Cerebellar nuclear complex (tissue), 1 donor: ENCODE measurements around the gene ADAM11.

Source experiments
- DNase-seq, 2 experiments: peaks; one replicate each; lab custom pipeline; 2025; lab: John Stamatoyannopoulos, UW

ADAM11 gene

GRCh38 chr17:44775136-44775837 is 16.5 kb downstream of the ADAM11 start:
- peak; percentile 95 to 97 for DNase-seq

- no peak for DNase-seq
These were observed 17.2 kb downstream of the ADAM11 start for GRCh38 chr17:44775838-44776621.

GRCh38 chr17:44776628-44777393 is 18.0 kb downstream of the ADAM11 start:
- no peak for DNase-seq

- no peak for DNase-seq
These were observed 18.9 kb downstream of the ADAM11 start for GRCh38 chr17:44777394-44778348.

- DNase-seq = no peak
These were observed 19.9 kb downstream of the ADAM11 start for GRCh38 chr17:44778656-44779210.

GRCh38 chr17:44779211-44780025 is 20.6 kb downstream of the ADAM11 start:
- DNase-seq = peak in 1 of 2 experiments; percentile 37

GRCh38 chr17:44780161-44780560 is 21.4 kb downstream of the ADAM11 start:
- DNase-seq = no peak

- no peak for DNase-seq
These were observed 22.2 kb downstream of the ADAM11 start for GRCh38 chr17:44780845-44781480.

GRCh38 chr17:44781551-44782325 is 22.9 kb downstream of the ADAM11 start:
- DNase-seq = no peak

GRCh38 chr17:44782326-44782850 is 23.6 kb downstream of the ADAM11 start:
- DNase-seq = no peak

- peak in 1 of 2 experiments; percentile 24 for DNase-seq
These were observed 27.1 kb downstream of the ADAM11 start for GRCh38 chr17:44785921-44786320.

- DNase-seq = peak in 1 of 2 experiments; percentile 74
These were observed 27.8 kb downstream of the ADAM11 start for GRCh38 chr17:44786551-44787081.

GRCh38 chr17:44787271-44787940 is 28.6 kb downstream of the ADAM11 start:
- DNase-seq = peak; percentile 29 to 54

GRCh38 chr17:44788139-44788538 is 29.4 kb downstream of the ADAM11 start:
- no peak for DNase-seq

- DNase-seq = no peak
These were observed 33.5 kb downstream of the ADAM11 start for GRCh38 chr17:44792276-44792675.

- DNase-seq = no peak
These were observed 35.4 kb downstream of the ADAM11 start for GRCh38 chr17:44793885-44794842.
